NCI-H526 (cell line): Measurements from ENCODE around the gene CPPED1.
A peak's percentile ranks its signal among the peaks of the same experiment; 100 is the strongest.

Source experiments
- DNase-seq, 2 experiments: peaks; one replicate each; lab custom pipeline; 2025; lab: John Stamatoyannopoulos, UW

CPPED1 gene

GRCh38 chr16:12732600-12732999, 71.1 kb downstream of the CPPED1 start:
- DNase-seq = no peak

- no peak for DNase-seq
Measured at GRCh38 chr16:12729448-12729847, 74.2 kb downstream of the CPPED1 start.

- DNase-seq = no peak
Measured at GRCh38 chr16:12728469-12728868, 75.2 kb downstream of the CPPED1 start.

GRCh38 chr16:12724226-12724625, 79.5 kb downstream of the CPPED1 start:
- no peak for DNase-seq

GRCh38 chr16:12723681-12724080, 80.0 kb downstream of the CPPED1 start:
- DNase-seq = no peak

- DNase-seq = no peak
Measured at GRCh38 chr16:12721841-12722421, 81.8 kb downstream of the CPPED1 start.

GRCh38 chr16:12719972-12720371, 83.7 kb downstream of the CPPED1 start:
- no peak for DNase-seq

GRCh38 chr16:12716658-12717057, 87.0 kb downstream of the CPPED1 start:
- DNase-seq = no peak

GRCh38 chr16:12709807-12710206, 93.9 kb downstream of the CPPED1 start:
- DNase-seq = no peak

GRCh38 chr16:12708266-12708665, 95.4 kb downstream of the CPPED1 start:
- peak; percentile 58 to 75 for DNase-seq

GRCh38 chr16:12706628-12707027, 97.1 kb downstream of the CPPED1 start:
- no peak for DNase-seq

GRCh38 chr16:12704492-12705111, 99.1 kb downstream of the CPPED1 start:
- no peak for DNase-seq

- DNase-seq = no peak
Measured at GRCh38 chr16:12703935-12704334, 99.8 kb downstream of the CPPED1 start.

- no peak for DNase-seq
Measured at GRCh38 chr16:12700161-12700560, 103.5 kb downstream of the CPPED1 start.

GRCh38 chr16:12699161-12699560, 104.5 kb downstream of the CPPED1 start:
- DNase-seq = no peak

GRCh38 chr16:12697437-12697836, 106.2 kb downstream of the CPPED1 start:
- DNase-seq = no peak

- DNase-seq = no peak
Measured at GRCh38 chr16:12695454-12695853, 108.2 kb downstream of the CPPED1 start.

- DNase-seq = no peak
Measured at GRCh38 chr16:12690024-12690423, 113.7 kb downstream of the CPPED1 start.

- no peak for DNase-seq
Measured at GRCh38 chr16:12688951-12689850, 114.5 kb downstream of the CPPED1 start.

GRCh38 chr16:12685806-12686205, 117.9 kb downstream of the CPPED1 start:
- DNase-seq = no peak

GRCh38 chr16:12682432-12683165, 121.1 kb downstream of the CPPED1 start:
- no peak for DNase-seq

GRCh38 chr16:12681653-12682052, 122.0 kb downstream of the CPPED1 start:
- no peak for DNase-seq
